ENCODE results near the gene SUPT3H.
"Not testable (repeated sequence)": the region's sequence is repeated elsewhere in the genome, so short reads cannot be mapped to it uniquely, and the experiment has no call there.

The SUPT3H gene

GRCh38 chr6:44897316-44897715 lies 480.4 kb downstream of the SUPT3H start:
- DNase-seq (ENCODE audit: low read depth), result no peak

- no peak for DNase-seq (ENCODE audit: low read depth)
Measured at GRCh38 chr6:44896701-44897100, 481.0 kb downstream of the SUPT3H start.

- DNase-seq (ENCODE audit: low read depth), result no peak
Measured at GRCh38 chr6:44892579-44892978, 485.2 kb downstream of the SUPT3H start.

GRCh38 chr6:44879071-44879470 lies 498.7 kb downstream of the SUPT3H start:
- not testable (repeated sequence) for DNase-seq (ENCODE audit: low read depth)

GRCh38 chr6:44876638-44877037 lies 501.1 kb downstream of the SUPT3H start:
- DNase-seq (ENCODE audit: low read depth), result not testable (repeated sequence)

GRCh38 chr6:44869321-44869897 lies 508.3 kb downstream of the SUPT3H start:
- DNase-seq (ENCODE audit: low read depth), result no peak

GRCh38 chr6:44868910-44869309 lies 508.8 kb downstream of the SUPT3H start:
- no peak for DNase-seq (ENCODE audit: low read depth)

GRCh38 chr6:44868335-44868668 lies 509.4 kb downstream of the SUPT3H start:
- DNase-seq (ENCODE audit: low read depth), result no peak

GRCh38 chr6:44867571-44868334 lies 510.0 kb downstream of the SUPT3H start:
- no peak for DNase-seq (ENCODE audit: low read depth)

- DNase-seq (ENCODE audit: low read depth), result not testable (repeated sequence)
Measured at GRCh38 chr6:44865184-44865583, 512.5 kb downstream of the SUPT3H start.

- no peak for DNase-seq (ENCODE audit: low read depth)
Measured at GRCh38 chr6:44859901-44860410, 517.8 kb downstream of the SUPT3H start.

- no peak for DNase-seq (ENCODE audit: low read depth)
Measured at GRCh38 chr6:44858998-44859397, 518.7 kb downstream of the SUPT3H start.

GRCh38 chr6:44856479-44856878 lies 521.3 kb downstream of the SUPT3H start:
- DNase-seq (ENCODE audit: low read depth), result no peak

GRCh38 chr6:44855562-44856411 lies 521.9 kb downstream of the SUPT3H start:
- peak; percentile 57 for DNase-seq (ENCODE audit: low read depth)

- no peak for DNase-seq (ENCODE audit: low read depth)
Measured at GRCh38 chr6:44854712-44855443, 522.9 kb downstream of the SUPT3H start.

GRCh38 chr6:44851176-44851575 lies 526.6 kb downstream of the SUPT3H start:
- DNase-seq (ENCODE audit: low read depth), result peak; percentile 15

GRCh38 chr6:44850312-44850711 lies 527.4 kb downstream of the SUPT3H start:
- DNase-seq (ENCODE audit: low read depth), result no peak

GRCh38 chr6:44849806-44850205 lies 527.9 kb downstream of the SUPT3H start:
- no peak for DNase-seq (ENCODE audit: low read depth)

GRCh38 chr6:44843734-44844133 lies 534.0 kb downstream of the SUPT3H start:
- DNase-seq (ENCODE audit: low read depth), result no peak

- no peak for DNase-seq (ENCODE audit: low read depth)
Measured at GRCh38 chr6:44842616-44843015, 535.1 kb downstream of the SUPT3H start.

- DNase-seq (ENCODE audit: low read depth), result no peak
Measured at GRCh38 chr6:44841829-44842228, 535.9 kb downstream of the SUPT3H start.

GRCh38 chr6:44837741-44838140 lies 540.0 kb downstream of the SUPT3H start:
- DNase-seq (ENCODE audit: low read depth), result no peak

Data from GM04503 (cell line).